HG03520 (cell line): ENCODE measurements around the gene ELFN2.

Experiments used
- ATAC-seq: cut with Tn5 transposase; IDR thresholded peaks from one replicate; pipeline ENCODE4 v1.9.1; 2021; ENCODE audit warnings: mild to moderate bottlenecking, moderate library complexity; ENCODE audit not compliant: unreplicated experiment

The ELFN2 gene

GRCh38 chr22:37390075-37390474 lies 37.2 kb downstream of the ELFN2 start:
- ATAC-seq = no peak

DNA sequence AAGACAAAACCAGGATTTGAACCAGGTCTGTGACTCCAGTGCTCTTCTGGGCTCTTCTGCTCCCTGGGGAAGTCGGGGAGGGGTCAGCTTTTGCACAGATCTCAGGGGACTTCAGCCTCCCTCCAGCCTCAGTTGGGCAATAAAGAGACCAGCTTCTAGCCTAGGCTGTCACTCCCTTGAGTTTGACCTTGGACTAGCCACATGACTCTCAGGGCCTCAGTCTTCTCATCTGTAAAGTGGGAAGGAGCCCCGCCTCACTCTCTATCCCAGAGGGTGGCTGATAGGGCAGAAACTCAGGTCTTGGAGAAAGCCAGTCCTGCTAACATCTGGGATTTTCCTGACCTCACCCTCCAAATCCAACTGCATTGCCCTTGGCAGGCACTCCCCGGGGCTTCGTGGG lies 38.7 kb downstream of the ELFN2 start:
- no peak for ATAC-seq

DNA sequence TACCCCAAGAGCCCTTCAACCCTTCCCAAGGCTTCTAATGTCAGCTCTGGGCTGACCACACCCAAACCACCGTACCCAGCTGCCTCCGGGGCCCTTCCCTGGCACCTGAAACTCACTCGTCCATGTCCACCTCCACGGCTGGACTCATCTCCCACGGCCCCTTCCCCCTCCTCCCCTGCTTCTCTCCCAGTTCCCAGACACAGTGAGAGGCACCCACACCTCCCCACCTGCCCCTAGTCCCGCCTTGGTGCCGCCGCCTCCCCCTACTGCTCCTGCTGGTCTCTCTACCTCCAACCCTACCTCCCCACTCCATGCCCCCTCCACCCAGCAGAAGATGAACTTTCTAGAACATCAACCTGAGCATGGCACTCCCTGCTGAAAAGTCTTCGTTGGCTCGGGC lies 39.5 kb downstream of the ELFN2 start:
- ATAC-seq = no peak

DNA sequence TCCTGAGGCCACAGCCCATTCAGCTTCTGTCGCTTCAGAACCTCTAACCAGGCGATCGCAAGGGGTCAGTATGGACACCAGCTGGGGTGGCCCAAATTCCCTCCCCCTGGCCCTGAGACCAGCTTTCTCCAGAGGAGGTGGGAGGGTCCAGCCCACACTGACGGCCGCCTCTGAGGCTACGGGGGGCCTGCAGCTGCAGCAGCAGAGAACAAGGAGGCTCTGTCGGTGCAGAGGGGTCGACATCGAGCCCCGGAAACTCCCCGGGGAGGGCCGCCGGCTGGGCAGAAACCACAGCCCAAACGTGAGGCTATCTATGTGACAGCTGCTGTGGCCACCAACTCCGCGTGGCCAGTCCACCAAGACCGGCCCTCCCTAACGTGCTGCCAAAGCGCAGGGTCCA lies 40.8 kb downstream of the ELFN2 start:
- ATAC-seq = no peak

- no peak for ATAC-seq
Observed at GRCh38 chr22:37384691-37385090, 42.6 kb downstream of the ELFN2 start.

DNA sequence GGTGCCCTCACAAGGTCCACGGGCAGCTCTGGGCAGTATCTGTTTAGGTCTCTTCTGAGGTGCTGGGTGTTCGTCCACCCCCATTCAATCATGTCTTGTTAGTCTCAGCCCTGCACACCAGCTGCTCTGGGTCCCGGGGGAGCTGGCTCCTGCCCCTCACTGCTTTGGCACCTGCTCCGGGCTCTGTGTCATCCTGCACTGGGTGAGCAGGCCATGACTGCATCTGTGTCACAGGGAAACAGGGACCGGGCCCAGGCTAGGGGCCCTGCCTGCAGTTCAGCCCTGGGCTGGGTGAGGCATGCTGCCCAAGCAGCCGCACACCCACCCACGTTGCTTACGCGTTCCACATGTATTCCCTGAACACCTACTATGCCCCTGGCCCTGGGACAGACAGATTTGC lies 43.9 kb downstream of the ELFN2 start:
- no peak for ATAC-seq

- ATAC-seq = no peak
Observed at GRCh38 chr22:37381489-37381888, 45.8 kb downstream of the ELFN2 start.

- no peak for ATAC-seq
Observed at GRCh38 chr22:37379722-37380121, 47.6 kb downstream of the ELFN2 start.

GRCh38 chr22:37379085-37379484 lies 48.2 kb downstream of the ELFN2 start:
- no peak for ATAC-seq

GRCh38 chr22:37378642-37379058 lies 48.6 kb downstream of the ELFN2 start:
- no peak for ATAC-seq

DNA sequence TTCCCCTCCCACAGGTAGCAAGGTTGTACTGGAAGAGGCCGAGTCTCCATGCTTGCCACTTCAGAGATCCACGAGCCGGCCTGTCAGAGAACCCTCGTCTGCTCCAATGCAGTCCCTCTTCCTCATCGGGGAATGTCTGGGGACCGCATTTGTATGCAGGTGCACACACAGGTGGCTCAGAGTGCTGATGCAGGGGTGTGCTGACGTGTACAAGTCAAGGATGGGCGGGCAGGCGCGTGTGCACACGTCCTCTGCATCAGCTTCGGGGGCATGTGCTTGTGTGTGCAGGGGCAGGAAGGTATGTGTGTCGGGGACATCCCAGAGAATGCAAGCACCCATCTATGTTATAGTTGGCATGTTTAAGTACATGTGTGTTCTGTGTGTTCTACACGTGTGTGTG lies 49.4 kb downstream of the ELFN2 start:
- no peak for ATAC-seq

GRCh38 chr22:37377138-37377537 lies 50.1 kb downstream of the ELFN2 start:
- ATAC-seq = no peak

DNA sequence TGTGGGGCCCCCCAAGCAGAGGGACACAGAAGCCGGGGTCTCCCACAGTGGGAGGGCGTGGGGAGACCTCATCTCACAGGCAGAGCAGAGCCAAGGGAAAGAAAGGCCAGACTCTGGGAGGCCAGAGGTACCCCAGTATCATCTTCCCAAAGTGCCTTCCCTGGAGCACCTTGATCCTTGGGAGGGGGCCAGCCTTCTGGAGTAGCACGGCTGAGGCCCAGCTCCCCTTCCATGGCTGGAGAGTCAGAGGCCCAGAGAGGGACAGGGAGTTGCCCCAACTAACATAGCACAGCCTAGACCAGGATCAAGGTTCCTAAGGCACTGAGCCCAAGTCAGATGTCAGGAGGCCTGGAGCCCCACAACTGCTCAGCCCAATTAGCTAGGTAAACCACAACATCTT lies 50.6 kb downstream of the ELFN2 start:
- no peak for ATAC-seq

GRCh38 chr22:37375801-37376200 lies 51.5 kb downstream of the ELFN2 start:
- ATAC-seq = no peak

DNA sequence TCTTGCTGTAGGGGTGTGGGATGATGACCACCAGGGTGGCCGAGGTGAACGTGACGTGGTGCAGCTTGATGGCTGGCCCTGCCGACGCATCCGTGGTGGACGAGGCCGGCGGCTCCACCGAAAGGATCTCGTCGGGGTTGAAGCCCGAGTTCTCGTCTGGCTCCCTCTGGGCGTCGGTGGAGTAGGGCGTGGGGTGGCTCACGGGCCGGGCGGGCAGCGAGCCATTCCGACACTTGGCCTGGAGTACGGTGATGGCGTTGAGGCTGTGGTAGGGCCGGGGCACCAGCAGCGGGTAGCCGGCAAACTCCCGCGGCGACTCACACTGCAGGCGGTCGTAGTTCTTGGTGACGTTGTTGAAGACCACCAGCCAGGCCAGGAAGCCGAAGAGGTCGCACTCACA lies 52.7 kb downstream of the ELFN2 start:
- no peak for ATAC-seq

GRCh38 chr22:37373451-37373850 lies 53.8 kb downstream of the ELFN2 start:
- no peak for ATAC-seq

DNA sequence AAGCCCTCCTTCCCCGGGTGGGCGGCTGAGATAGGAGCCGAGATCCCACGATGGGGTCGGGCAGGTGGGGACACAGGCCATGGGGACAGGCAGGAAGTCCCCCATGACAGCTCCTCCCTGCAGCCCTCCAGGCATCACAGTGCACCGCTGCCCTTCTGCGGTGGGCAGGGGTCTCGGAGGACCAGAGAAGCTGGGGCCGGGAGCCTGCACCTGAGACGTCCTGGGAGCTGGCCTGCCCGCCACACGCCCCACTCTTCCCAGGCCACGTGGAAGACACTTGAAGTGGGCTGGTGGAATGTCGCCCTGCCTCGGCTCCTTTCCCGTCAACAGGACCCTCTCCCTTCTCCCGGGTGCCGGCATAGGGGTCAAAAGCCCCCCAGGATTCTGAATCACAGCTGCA lies 55.4 kb downstream of the ELFN2 start:
- no peak for ATAC-seq

DNA sequence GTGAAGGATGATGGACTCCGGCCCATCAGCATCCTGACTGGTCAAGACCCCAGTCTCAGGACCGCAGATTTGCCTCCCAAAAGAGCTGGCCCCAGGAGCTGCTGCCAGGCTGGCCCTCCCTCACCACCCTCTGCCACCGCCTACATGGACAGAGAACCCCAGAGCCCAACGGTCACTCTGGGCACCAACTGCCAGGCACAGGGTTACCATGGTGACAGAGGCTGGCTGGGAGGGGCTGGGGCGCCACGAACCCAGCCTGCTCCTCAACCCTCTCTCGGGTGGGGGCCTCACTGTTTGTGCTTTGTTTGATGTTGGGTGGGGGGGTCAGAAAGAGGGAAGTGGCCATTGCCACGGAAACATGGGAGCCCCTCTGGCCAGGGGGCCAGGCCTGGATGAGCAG lies 55.8 kb downstream of the ELFN2 start:
- no peak for ATAC-seq

DNA sequence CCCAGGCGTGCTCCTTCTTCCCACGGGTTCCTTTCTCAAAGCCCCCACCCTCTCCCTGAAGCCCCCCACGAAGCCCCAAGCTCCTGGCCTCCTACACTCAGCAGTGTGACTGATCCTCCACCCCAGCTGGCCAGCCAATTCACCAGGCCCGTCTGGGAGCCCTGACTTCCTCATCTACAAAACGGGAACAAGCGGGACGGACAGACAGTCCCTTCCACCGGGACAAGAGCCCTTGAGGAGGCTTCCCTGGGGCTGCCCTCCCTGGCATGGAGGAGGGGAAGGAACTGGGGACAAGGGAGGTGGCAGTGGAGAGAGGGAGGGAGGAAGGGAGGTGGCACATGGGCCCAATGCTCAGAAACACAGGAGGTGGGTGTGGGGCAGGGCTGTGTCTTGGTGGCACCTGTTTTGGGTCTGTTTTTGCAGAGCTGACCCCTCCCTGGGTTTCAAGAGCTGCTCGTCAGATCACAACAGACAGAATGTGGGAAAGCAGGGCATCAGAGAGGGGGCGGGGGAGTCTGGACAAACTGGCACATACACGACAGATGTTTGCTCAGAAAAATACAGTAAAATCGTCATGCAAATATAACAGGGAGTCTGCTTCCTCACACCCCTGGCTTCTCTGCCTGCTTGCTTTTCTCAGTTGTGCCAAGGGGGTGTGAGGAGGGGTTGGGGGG lies 56.8 kb downstream of the ELFN2 start:
- ATAC-seq = no peak

GRCh38 chr22:37369483-37369882 lies 57.8 kb downstream of the ELFN2 start:
- ATAC-seq = no peak

- no peak for ATAC-seq
Observed at GRCh38 chr22:37368058-37368457, 59.2 kb downstream of the ELFN2 start.

GRCh38 chr22:37366601-37367000 lies 60.7 kb downstream of the ELFN2 start:
- ATAC-seq = no peak

DNA sequence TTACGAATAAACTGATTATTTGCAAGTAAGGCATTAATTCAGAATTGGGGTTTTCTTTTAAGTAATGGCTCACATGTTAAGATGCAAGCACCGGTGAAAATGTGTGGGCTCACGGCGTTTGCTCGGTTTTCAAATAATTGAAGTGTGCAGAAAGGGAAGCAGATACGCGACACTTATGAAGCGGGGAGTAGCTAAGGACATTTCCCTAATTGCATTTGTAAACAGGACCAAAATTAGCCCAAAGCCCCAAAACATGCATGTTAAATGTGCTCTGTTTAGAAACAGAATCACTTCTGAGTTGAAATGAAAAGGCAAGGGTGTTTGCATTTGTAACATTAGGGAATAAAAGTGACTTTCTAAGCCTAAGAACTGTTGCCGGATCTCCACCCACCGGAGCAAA lies 61.3 kb downstream of the ELFN2 start:
- ATAC-seq = no peak
